Mesenteric fat pad (tissue), 1 donor: ENCODE measurements around the gene MAS1L. TPM values are rescaled to one million over a fixed set of nuclear protein-coding genes. Genes with fewer than 3 reads are reported as not detected.
"Not testable (repeated sequence)": the region's sequence is repeated elsewhere in the genome, so short reads cannot be mapped to it uniquely, and the experiment has no call there.

Experiments used
- DNase-seq: peaks from one replicate; pipeline ENCODE4 v3.0.0-alpha.2; 2020; ENCODE audit warnings: low spot score
- total RNA-seq: library from RNA; stranded (reverse); fragmentation: NEBNext Ultra II Directional; extraction: Animal tissue kit (Norgen Biotek cat#: 25700); gene quantifications from one replicate; pipeline ENCODE4 v1.2.1, GENCODE V29; 2021
- donor health status: DM: yes; HTN: yes; CAD: no.

Gene MAS1L
- total RNA-seq, 1 donor from 2014 or later = not detected

DNA sequence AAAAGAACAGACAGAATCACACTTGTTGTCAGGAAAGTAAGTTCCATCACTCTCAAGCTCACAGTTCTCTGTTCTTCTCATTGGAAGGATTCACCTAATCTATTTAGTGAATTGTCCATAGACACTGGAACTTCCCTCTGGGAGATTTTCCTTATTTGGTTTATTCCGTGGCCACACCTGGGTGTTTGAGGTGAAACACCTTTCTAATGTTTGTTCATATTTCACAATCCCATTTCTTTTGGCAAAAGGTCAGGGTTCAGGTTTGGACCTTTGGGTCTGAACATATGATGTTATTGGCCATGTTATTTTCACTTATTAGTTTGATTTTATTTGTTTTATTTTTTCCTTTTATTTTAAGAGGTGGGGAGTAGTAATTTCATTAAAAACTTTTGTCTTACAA, 4.0 kb downstream of the MAS1L start:
- DNase-seq = no peak

DNA sequence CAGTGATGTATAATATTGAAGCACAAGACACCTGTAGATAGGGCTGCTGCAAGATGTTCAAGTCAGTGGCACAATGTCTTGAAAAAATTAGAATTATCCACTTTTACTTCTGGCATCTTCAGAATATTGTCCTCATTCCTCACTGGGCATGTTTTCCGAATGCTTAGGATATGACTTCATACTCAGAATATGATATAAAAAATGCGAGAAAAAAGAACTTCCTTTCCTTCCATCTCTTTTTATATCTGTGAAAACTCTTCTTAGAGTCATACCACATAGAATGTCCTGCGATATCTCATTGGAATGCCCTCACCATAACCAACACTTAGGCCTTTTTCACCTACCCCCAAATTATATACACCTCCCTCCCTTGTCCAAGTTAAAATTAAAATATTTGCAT, 4.6 kb downstream of the MAS1L start:
- no peak for DNase-seq

DNA sequence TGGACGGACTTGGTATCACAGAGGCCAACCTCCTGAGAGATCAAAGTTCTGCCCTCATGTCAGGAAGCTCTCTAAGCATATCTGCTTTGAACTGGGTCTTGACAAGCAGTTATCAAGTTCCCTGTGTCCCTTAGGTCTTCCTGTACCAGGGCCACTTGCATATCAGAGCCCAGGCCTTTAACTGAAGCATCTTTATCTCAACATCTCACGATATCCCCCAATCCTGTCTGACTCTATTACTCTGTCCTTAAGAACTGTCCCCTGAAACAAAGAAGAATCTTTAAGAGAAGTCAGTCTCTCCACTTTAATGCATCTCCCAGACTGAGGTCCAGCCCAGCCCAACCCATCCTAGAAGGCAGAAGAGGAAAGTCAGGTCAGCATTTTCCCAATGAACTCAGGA, 8.2 kb downstream of the MAS1L start:
- DNase-seq = no peak

DNA sequence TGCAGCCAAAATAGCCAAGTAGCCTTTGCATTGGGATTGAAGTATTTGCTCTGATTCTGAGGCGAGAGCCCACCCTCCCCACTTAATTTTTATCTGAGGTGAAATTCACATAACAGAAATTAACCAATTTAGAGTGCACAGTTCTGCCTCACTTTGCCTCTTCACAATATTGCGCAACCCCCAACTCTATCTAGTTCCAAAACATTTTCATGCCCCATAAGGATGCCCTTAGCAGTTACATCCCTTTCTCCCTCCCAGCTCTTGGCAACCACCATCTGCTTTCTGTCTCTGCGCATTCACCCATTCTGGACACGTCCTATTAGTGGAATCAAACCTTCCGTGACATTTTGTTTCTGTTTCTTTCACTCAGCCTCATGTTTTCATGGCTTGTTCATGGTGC, 9.0 kb downstream of the MAS1L start:
- no peak for DNase-seq

DNA sequence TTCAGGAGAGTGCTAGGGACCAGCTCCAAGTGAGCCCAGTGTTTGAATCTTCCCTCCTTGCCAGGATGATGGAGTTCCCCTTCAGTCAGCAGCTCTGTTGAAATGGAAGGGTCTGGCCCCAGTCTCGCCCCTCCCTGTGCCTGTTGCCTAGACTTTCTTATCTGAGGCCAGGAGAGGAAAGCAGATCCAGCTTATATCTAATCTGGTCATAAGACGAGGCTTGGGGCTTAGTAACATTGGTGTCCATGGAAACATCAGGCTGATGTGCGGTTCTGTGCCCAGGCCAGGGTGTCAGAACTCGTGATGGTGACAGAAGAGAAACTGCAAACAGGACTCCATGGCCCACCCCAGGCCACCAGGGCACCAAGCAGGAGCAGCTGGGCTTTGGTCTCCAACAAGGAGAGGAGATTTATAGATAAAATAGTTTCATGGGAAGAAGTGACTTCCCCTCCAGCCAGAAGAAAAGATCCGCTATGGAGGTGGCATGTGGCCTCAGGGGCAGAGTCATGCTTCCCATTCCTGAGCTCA, 9.8 kb downstream of the MAS1L start:
- no peak for DNase-seq

DNA sequence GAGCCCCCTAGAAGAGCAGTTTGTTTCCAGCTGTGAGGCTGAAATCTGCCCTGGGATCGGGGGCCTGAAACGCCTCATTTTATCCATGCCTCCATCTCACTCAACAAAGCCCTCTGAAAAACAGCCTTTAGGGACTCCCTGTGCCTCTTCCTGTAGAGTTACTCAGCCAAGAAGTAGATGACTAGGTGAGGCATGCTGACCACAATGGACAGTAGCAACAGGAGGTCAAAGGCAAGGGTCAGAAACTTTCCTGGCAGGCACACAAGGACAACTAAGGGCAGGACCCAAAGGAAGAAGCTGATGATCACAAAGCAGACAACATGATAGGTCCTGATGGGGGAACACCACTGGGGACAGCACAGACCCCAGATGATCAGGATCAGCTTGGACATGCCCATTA, 12.8 kb downstream of the MAS1L start:
- no peak for DNase-seq

DNA sequence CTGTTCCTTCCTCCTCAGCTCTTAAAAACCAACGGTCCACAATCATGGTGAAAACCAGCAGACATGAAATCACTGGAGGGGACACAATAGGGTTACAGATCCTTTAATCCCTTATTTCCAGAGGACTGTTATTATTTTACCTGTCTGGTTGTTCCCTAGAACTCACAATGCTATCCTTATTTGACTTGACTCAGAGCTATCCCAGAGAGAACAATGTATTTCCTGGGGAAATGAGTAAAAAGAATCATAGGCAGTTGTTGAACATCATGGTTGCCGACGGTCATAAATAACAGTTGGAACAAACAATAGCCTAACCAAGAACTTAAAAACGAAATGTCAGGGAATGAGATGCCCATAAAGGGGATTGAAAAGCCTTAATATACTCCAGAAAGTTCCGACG, 21.5 kb downstream of the MAS1L start:
- DNase-seq = no peak

DNA sequence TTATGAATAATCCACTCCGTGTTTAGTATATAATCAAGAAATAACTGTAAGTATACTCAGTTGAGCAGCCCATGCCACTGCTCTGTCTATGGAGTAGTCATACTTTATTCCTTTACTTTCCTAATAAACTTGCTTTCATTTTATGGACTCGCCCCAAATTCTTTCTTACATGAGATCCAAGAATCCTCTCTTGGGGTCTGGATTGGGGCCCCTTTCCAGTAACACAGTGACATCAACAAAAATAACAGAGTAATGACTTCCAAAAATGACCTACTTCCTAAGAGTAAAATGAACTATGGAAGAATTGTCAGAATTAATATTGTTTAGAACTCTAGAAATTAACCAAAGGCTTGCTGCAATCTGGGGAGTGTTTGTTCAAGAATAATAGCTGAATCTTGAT, 22.0 kb downstream of the MAS1L start:
- no peak for DNase-seq

DNA sequence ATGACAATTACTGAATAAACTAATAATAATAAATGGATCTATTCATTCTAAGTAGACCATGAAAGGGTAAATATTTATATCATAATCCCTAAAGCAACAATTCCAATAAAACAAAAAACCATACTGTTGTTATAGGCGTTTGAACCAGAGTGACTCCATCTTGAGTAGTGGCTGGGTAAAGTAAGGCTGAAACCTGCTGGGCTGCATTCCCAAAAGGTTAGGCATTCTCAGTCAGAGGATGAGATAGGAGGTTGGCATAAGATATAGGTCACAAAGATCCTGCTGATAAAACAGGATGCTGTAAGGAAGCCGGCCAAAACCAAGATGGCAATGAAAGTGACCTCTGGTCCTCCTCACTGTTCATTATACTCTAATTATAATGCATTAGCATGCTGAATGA, 22.5 kb downstream of the MAS1L start:
- DNase-seq = no peak

DNA sequence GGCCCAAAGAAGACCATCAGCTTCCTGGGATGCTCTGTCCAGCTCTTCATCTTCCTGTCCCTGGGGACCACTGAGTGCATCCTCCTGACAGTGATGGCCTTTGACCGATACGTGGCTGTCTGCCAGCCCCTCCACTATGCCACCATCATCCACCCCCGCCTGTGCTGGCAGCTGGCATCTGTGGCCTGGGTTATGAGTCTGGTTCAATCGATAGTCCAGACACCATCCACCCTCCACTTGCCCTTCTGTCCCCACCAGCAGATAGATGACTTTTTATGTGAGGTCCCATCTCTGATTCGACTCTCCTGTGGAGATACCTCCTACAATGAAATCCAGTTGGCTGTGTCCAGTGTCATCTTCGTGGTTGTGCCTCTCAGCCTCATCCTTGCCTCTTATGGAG, 25.7 kb downstream of the MAS1L start:
- DNase-seq = no peak

DNA sequence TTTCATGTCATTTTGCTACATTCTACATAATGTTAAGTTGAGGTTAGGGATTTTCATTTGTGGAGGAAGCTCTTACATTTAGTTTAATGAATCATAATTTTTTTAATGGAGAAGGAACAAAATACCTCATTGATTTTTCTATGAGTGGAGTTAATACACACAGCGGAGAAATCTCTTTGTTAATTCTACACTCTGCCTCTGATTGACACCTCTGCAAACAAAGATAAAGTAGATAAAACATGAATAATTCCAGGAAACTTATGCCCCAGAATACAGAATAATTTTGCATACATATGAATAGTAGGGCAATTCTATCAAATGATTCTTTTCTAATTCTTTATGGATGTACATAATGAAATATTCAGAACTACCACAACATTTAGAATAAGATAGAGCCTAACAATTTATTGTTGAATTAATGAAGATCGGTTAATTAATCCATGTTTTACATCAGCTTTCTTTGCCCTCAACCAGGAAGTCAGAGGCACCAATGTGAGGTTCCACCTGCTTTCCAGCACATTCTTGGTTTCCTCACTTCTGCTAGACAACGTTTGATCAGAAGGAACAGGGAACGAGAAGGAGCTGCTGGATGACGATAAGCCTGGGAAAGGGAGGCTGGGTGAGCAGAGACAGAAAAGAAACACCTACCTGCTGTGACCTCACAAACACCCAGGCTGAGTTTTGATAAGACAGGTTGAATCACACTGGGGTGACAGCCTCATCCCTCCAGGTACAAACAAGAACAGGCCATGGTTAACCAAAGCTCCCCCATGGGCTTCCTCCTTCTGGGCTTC, 26.5 kb downstream of the MAS1L start:
- DNase-seq = no peak

DNA sequence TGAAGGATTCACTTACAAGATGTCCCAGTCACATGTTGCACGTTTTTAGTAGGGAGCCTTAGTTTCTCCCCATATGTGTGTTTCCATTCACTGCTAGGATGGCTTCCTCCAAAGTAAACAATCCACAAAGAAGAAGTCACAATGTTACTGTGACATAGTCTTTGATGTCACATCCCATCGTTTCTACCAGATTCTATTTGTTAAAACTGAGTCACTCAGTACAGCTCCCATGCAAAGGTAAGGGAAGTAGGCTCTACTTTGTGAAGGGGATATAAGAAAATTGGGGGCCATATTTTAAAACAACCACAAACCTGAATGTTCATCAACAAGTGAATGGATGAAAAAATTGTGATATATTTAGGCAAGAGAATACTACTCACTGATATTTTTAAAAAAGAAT, 30.8 kb downstream of the MAS1L start, which contains the start of the genes OR11A1 and OR2H1:
Gene OR11A1 (minus strand): TSS at position 101 of the 400 bp plus-strand sequence. CDS start 29,430 bp downstream, outside the sequence.
Gene OR2H1 (plus strand): TSS at position 185 of the 400 bp plus-strand sequence. CDS start 4,615 bp downstream, outside the sequence.
- no peak for DNase-seq

DNA sequence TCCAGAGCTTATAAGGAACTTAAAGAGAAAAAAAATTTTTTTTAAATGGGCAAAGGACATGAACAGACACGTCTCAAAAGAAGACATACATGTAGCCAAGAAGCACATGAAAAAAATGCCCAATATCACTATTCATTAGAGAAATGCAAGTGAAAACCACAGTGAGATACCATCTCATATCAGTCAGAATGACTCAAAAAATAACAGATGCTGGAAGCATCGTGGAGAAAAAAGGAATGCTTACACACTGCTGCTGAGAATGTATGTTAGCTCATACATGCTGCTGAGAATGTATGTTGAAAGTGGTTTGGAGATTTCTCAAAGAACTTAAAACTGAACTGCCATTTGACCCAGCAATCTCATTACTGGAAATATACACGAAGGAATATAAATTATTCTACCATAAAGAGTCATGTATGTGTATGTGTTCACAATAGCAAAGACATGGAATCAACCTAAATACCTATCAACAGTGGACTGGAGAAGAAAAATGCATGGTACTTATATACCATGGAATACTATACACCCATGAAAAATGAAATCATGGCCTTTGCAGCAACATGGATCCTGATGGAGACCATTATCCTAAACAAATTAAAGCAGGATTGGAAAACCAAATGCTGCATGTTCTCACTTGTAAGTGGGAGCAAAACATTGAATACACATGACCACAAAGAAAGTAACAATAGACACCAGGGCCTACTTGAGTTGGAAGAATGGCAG, 36.1 kb downstream of the MAS1L start:
- no peak for DNase-seq

DNA sequence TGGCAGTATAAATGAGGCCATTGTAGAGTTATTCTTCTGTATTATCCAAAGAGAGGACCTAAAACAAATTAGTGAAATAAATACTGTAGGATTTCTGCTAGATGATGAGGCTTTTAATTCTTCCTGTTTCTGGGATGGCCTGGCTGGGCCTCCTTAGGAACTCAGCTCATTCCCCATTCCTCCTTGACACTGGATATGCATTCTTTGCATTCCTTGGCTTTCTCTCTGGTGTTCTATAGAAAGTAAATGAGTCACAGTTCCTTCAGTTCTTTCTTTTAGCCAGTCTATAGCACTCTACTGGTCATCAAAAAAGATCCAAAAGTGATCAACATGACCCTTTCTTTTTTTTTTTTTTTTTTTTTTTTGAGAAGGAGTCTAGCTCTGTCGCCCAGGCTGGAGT, 40.1 kb downstream of the MAS1L start:
- DNase-seq = no peak

DNA sequence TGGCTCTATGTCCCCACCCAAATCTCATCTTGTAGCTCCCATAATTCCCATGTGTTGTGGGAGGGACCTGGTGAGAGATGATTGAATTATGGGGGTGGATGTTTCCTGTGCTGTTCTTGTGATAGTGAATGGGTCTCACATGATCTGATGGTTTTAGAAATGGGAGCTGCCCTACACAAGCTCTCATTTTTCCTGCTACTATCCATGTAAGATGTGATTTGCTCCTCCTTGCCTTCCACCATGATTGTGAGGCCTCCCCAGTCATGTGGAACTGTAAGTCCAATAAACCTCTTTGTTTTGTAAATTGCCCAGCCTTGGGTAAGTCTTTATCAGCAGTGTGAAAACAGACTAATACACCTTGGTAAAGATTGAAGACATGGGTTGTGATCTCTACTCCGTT, 43.7 kb downstream of the MAS1L start:
- DNase-seq = not testable (repeated sequence)

DNA sequence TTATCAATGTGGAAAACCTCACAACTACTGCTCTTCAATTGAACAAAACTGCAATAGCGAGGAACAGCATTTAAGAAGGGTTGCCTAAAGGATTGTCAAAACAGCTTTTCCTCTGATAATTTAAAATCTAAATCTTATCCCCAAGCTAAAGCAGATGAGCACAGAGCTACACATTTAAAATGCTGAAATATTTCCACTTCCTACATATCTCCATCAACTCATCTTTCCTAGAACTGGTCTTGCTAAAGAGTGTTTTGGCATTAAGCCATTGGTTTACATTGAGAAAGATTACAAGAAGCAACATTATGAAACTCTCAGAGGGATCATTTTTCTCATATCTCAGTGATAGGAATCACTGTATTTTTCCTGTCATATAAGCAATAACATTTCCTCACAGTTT, 45.0 kb downstream of the MAS1L start:
- no peak for DNase-seq

DNA sequence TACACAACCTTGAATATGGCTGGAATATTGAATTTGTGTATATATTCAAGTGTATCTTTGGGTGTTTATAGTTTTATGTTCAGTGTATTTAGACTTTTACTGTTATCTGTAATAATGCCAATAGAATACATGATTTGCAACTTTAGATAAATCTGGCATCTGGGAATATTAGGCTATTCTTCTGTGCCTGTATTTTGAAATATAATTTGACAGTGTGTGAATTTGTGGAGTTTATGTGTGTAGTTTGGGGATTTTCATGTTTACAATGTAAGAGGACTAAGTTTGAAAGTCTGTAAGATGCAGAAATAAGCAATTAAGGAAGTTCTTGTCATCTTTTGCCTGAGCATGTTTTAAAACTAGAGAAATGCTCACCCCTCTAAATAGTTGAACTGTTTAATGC, 48.8 kb downstream of the MAS1L start, which contains the start of gene OR10C1:
Gene OR10C1 (plus strand): TSS at position 301 of the 400 bp plus-strand sequence. CDS start 710 bp downstream, outside the sequence.
- DNase-seq = no peak

DNA sequence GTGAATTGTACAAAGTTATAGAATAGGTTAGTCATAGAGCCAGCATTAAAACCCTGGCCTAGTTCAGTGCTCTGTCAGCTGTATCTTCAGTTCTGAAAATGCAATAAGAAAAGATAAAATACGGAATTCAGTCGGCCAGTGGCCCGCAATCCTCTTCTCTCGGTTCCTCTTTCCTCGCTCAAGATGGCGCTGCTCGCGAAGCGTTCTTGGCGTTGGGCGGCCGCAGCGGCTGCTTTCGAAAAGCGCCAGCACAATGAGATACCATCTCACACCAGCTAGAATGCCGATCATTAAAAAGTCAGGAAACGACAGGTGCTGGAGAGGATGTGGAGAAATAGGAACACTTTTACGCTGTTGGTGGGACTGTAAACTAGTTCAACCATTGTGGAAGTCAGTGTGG, 51.0 kb downstream of the MAS1L start:
- not testable (repeated sequence) for DNase-seq
